Vagina (tissue), 2 donors: Measurements from ENCODE around the gene SELP.

Source experiments
- CTCF ChIP-seq, 3 experiments: fragments of 450-650 bp in 2 of 3; fragments of 200-600 bp in 1 of 3; sonication (generic) in 1 of 3; IDR thresholded peaks; one replicate each; pipeline ENCODE4 v1.5.1; 2017 to 2019; ENCODE audit warnings: antibody characterized with exemption in 3 of 3, mild to moderate bottlenecking in 2 of 3, moderate library complexity in 2 of 3
- POLR2A ChIP-seq, 2 donors: fragments of 450-650 bp; IDR thresholded peaks; one replicate each; pipeline ENCODE4 v1.6.1; 2017; ENCODE audit warnings: antibody characterized with exemption in 2 of 2, mild to moderate bottlenecking in 2 of 2, moderate library complexity in 2 of 2
- POLR2AphosphoS5 ChIP-seq, 2 donors: sonication (generic); formaldehyde crosslinking; IDR thresholded peaks; one replicate each; pipeline ENCODE4 v1.9.0; 2017; ENCODE audit warnings: antibody characterized with exemption in 2 of 2, mild to moderate bottlenecking in 2 of 2, low read depth in 1 of 2; ENCODE audit not compliant: insufficient read depth in 1 of 2

GRCh38 chr1:169610858-169611257 is 19.1 kb downstream of the SELP start:
- TF ChIP-seq CTCF (IDR thresholded peaks at IDR 0.05) (no peak), POLR2A (IDR thresholded peaks at IDR 0.05) (no peak), POLR2AphosphoS5 (IDR thresholded peaks at IDR 0.05; ENCODE audit: insufficient read depth in 1 of 2, low read depth in 1 of 2) (no peak)
